Measurements from ENCODE around the gene ZC3H14.

ZC3H14 gene

DNA sequence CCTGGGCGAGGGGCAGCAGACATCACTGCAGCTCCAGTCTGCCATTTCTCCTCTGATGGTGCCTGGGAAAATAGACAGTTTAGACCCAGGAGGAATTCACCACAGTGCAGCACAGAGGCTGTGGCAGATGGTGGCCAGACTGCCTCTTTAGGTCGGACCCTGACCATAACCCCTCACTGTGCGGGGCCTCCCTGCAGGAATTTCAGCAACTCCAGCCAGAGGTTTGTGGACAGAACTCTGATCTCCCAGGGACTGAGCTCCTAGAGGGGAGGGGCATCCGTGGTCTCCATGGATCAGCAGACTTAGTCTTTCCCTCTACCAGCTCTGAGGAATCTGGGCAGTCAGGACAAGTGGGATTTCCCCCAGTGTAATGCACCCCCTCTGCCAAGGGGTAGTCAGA lies 106.5 kb downstream of the ZC3H14 start:
- in situ Hi-C loops (cut with MboI; ENCODE audit: low sequenced_read_pairs) = no loop called here

Measured in HL-60/S4 (cell line).